GM12878 (cell line): ENCODE results near the gene INF2.

Experiments
- EZH2 ChIP-seq: IDR thresholded peaks from 2 replicates; pipeline ENCODE4 v1.6.1; 2012; ENCODE audit warnings: low read depth, mild to moderate bottlenecking, control low read depth, inconsistent platforms, low read length, borderline replicate concordance; ENCODE audit not compliant: control insufficient read depth
- RAD21 ChIP-seq: IDR thresholded peaks from 2 replicates; pipeline ENCODE4 v1.6.1; 2011; ENCODE audit warnings: mild to moderate bottlenecking, low read depth, low read length, moderate library complexity; ENCODE audit not compliant: insufficient read depth
- REST ChIP-seq: IDR thresholded peaks from 2 replicates; pipeline ENCODE4 v1.6.1; 2012; ENCODE audit warnings: mild to moderate bottlenecking, low read depth, low read length

- TF ChIP-seq RAD21 (no peak), EZH2 (no peak), REST (no peak)
These were observed 43.0 kb downstream of the INF2 start for GRCh38 chr14:104732355-104732804.
